ENCODE results near the gene DHRS9. TPM values are rescaled to one million over a fixed set of nuclear protein-coding genes. Genes with fewer than 3 reads are reported as not detected.

DHRS9 gene
- total and polyA plus RNA-seq, 9 of the 15 experiments (the other 6 are each of a cell fraction or from before 2014, with no cell fraction given), result 0.27 to 1.7 (median 0.69) TPM

- CTCF ChIA-PET (ENCODE audit: low intra/inter-chr PET ratio), result no interaction called here
- Histone ChIP-seq H3K4me1 (replicated peaks in 1 of 2; ENCODE audit: control insufficient read depth in 2 of 2, insufficient read depth in 2 of 2, low read length in 2 of 2) (peaks cover 0 to 7% of the 10 kb centered on the region in 2 experiments; a peak in 2 of 5 replicates), H3K27me3 (ENCODE audit: control insufficient read depth in 2 of 2, insufficient read depth in 2 of 2, low read length in 2 of 2) (no peaks in the 10 kb centered on the region), H3K9me1 (ENCODE audit: control insufficient read depth, insufficient read depth, low read length) (no peaks in the 10 kb centered on the region), H3K36me3 (ENCODE audit: control insufficient read depth, insufficient read depth, low read length) (no peaks in the 10 kb centered on the region), H3K79me2 (ENCODE audit: control insufficient read depth, insufficient read depth, low read length) (no peaks in the 10 kb centered on the region), H3K4me2 (ENCODE audit: insufficient read depth, low read length) (no peak overlapping the region), H4K20me1 (replicated peaks; ENCODE audit: control insufficient read depth, insufficient read depth, low read length) (no peaks in the 10 kb centered on the region), H3K9me3 (replicated peaks; ENCODE audit: control insufficient read depth, insufficient read depth, low read depth, low read length) (peaks cover 7% of the 10 kb centered on the region), H3K4me3 (no peak overlapping the region), H3K9ac (ENCODE audit: insufficient read depth in 1 of 2, low read depth in 2 of 2, low read length in 2 of 2) (no peak overlapping the region), H2AFZ (ENCODE audit: low read depth, low read length) (no peak overlapping the region), H3K27ac (ENCODE audit: extremely low read depth, low read depth, low read length) (no peak overlapping the region)
- POLR2A ChIA-PET, result no interaction called here
- no peak for ATAC-seq
- TF ChIP-seq ZNF280A (IDR thresholded peaks at IDR 0.05; ENCODE audit: low read depth, partially characterized antibody), result peak; percentile 60
- 0 out of 2 replicates have a peak, but pooled peaks have one; percentile 31 for TF ChIP-seq CBX5 (IDR thresholded peaks at IDR 0.05; ENCODE audit: borderline replicate concordance, low read depth)
- TF ChIP-seq CBX1 (IDR thresholded peaks at IDR 0.05; ENCODE audit: low read depth), result peak; percentile 67; the same call in 1 of the 2 replicates
- TF ChIP-seq CBX3 (IDR thresholded peaks at IDR 0.05; ENCODE audit: borderline replicate concordance in 1 of 2, low read length in 2 of 2), result peak in 1 of 2 experiments; percentile 92; a peak in 2 of 3 replicates
- TF ChIP-seq ARNT (IDR thresholded peaks at IDR 0.05), result no peak
- TF ChIP-seq CBFA2T2 (conservative IDR thresholded peaks at IDR 0.05), result no peak
- TF ChIP-seq TRIM28 (IDR thresholded peaks at IDR 0.05), result peak; percentile 84
- TF ChIP-seq HMGN3 (IDR thresholded peaks at IDR 0.05; ENCODE audit: borderline replicate concordance, extremely low read depth, insufficient read length, low read depth, low read length), result no peak
- TF ChIP-seq ZNF324 (CRISPR knock-in tag; IDR thresholded peaks at IDR 0.05), result peak; percentile 99
- TF ChIP-seq CC2D1A (IDR thresholded peaks at IDR 0.05), result 0 out of 2 replicates have a peak, but pooled peaks have one; percentile 22
- 0 out of 2 replicates have a peak, but pooled peaks have one; percentile 22 for TF ChIP-seq ZNF445 (CRISPR knock-in tag; IDR thresholded peaks at IDR 0.05; ENCODE audit: low read depth)
- 61% methylated on average over 1 of the region's 1 CpG for WGBS (ENCODE audit: insufficient coverage, low coverage, missing lambda C conversion rate)
- FAIRE-seq, result no peak
- in situ Hi-C loops (cut with MboI) (no loop called here), intact Hi-C loops (cut with micrococcal nuclease) (no loop called here)
- no TSS peak for BruUV-seq (replicated peaks)
- no peak for DNase-seq (ENCODE audit: extremely low read depth in 1 of 4, low spot score in 3 of 4)
Observed at GRCh38 chr2:169042856-169043255, 26.5 kb upstream of the DHRS9 start.
